Neural cell (in vitro differentiated cells): Measurements from ENCODE around the gene IDH3A. TPM values are rescaled to one million over a fixed set of nuclear protein-coding genes. Genes with fewer than 3 reads are reported as not detected.

Experiments
- H2AFZ ChIP-seq: fragments of 200-600, 300-800 bp; sonication (generic), shearing (Covaris generic); 2 replicates; pipeline ENCODE4 v1.6.0; 2014; ENCODE audit warnings: low read depth, mild to moderate bottlenecking, antibody characterized with exemption, low read length, moderate library complexity
- H3F3A ChIP-seq: fragments of 200-600 bp; shearing (Covaris generic); 2 replicates; pipeline ENCODE4 v1.6.1; 2016; ENCODE audit warnings: mild to moderate bottlenecking, moderate library complexity, mixed read lengths, antibody characterized with exemption, low read length; ENCODE audit not compliant: insufficient read depth, poor library complexity, severe bottlenecking
- H3K27ac ChIP-seq: fragments of 200-600, 300-800 bp; sonication (generic), shearing (Covaris generic); 2 replicates; pipeline ENCODE4 v1.5.1; 2014; ENCODE audit warnings: mild to moderate bottlenecking, low read length, moderate library complexity
- H3K27me3 ChIP-seq: fragments of 300-800, 200-600 bp; sonication (generic), shearing (Covaris generic); 2 replicates; pipeline ENCODE4 v1.6.0; 2014; ENCODE audit warnings: mild to moderate bottlenecking, low read depth, low read length, moderate library complexity; ENCODE audit not compliant: insufficient read depth
- H3K36me3 ChIP-seq: fragments of 300-800, 200-600 bp; sonication (generic), shearing (Covaris generic); 2 replicates; pipeline ENCODE4 v1.5.1; 2014; ENCODE audit warnings: mild to moderate bottlenecking, antibody characterized with exemption, low read length, moderate library complexity; ENCODE audit not compliant: insufficient read depth
- H3K4me2 ChIP-seq: fragments of 300-800, 200-600 bp; sonication (generic), shearing (Covaris generic); 2 replicates; pipeline ENCODE4 v1.6.0; 2014; ENCODE audit warnings: mild to moderate bottlenecking, low read length
- H3K4me3 ChIP-seq: fragments of 300-800, 200-600 bp; sonication (generic), shearing (Covaris generic); 2 replicates; pipeline ENCODE4 v1.5.1; 2014; ENCODE audit warnings: mild to moderate bottlenecking, low read length, moderate library complexity
- H3K79me2 ChIP-seq: fragments of 200-600 bp; shearing (Covaris generic); replicated peaks from 2 replicates; pipeline ENCODE4 v1.6.0; 2014; ENCODE audit warnings: mild to moderate bottlenecking, low read length, moderate library complexity; ENCODE audit not compliant: insufficient read depth
- H3K9ac ChIP-seq: fragments of 300-800, 200-600 bp; sonication (generic), shearing (Covaris generic); 2 replicates; pipeline ENCODE4 v1.6.1; 2016; ENCODE audit warnings: mild to moderate bottlenecking, low read length, mixed read lengths
- H3K9me2 ChIP-seq: fragments of 200-600 bp; shearing (Covaris generic); 2 replicates; pipeline ENCODE4 v1.6.1; 2016; ENCODE audit warnings: mild to moderate bottlenecking, low read length, mixed read lengths; ENCODE audit not compliant: insufficient read depth
- H3K9me3 ChIP-seq: fragments of 200-600, 300-800 bp; sonication (generic), shearing (Covaris generic); 2 replicates; pipeline ENCODE4 v1.6.1; 2016; ENCODE audit warnings: mild to moderate bottlenecking, mixed run types, low read length, moderate library complexity, mixed read lengths
- H4K20me1 ChIP-seq: fragments of 200-600 bp; shearing (Covaris generic); 2 replicates; pipeline ENCODE4 v1.6.1; 2016; ENCODE audit warnings: mild to moderate bottlenecking, mixed run types; ENCODE audit not compliant: insufficient read depth
- CTCF ChIP-seq: fragments of 450-650 bp; IDR thresholded peaks from 2 replicates; pipeline ENCODE4 v1.5.1; 2014; ENCODE audit warnings: antibody characterized with exemption, mild to moderate bottlenecking, moderate library complexity; ENCODE audit not compliant: poor library complexity, severe bottlenecking
- EP300 ChIP-seq: fragments of 450-650 bp; conservative IDR thresholded peaks from 2 replicates; pipeline ENCODE4 v1.6.1; 2014; ENCODE audit warnings: antibody characterized with exemption, mild to moderate bottlenecking, moderate library complexity; ENCODE audit not compliant: poor library complexity, severe bottlenecking
- EZH2 ChIP-seq: fragments of 200-600, 300-800 bp; shearing (Covaris generic), sonication (generic); IDR thresholded peaks from 2 replicates; pipeline ENCODE4 v1.6.1; 2014; ENCODE audit warnings: antibody characterized with exemption, low read length, borderline replicate concordance, mild to moderate bottlenecking; ENCODE audit not compliant: insufficient read depth, poor library complexity, severe bottlenecking
- MXI1 ChIP-seq: fragments of 450-650 bp; conservative IDR thresholded peaks from 2 replicates; pipeline ENCODE4 v1.6.1; 2014; ENCODE audit warnings: antibody characterized with exemption, mild to moderate bottlenecking; ENCODE audit not compliant: poor library complexity, severe bottlenecking
- POLR2AphosphoS5 ChIP-seq: IDR thresholded peaks from 2 replicates; pipeline ENCODE4 v1.6.1; 2012
- RAD21 ChIP-seq: fragments of 450-650 bp; conservative IDR thresholded peaks from 2 replicates; pipeline ENCODE4 v1.6.1; 2014; ENCODE audit warnings: antibody characterized with exemption, mild to moderate bottlenecking, moderate library complexity
- SMC3 ChIP-seq: fragments of 450-650 bp; conservative IDR thresholded peaks from 2 replicates; pipeline ENCODE4 v1.6.1; 2014; ENCODE audit warnings: antibody characterized with exemption, mild to moderate bottlenecking, moderate library complexity; ENCODE audit not compliant: poor library complexity
- TAF1 ChIP-seq: IDR thresholded peaks from 2 replicates; pipeline ENCODE4 v1.6.1; 2012; ENCODE audit warnings: low read depth
- polyA plus RNA-seq: library from polyadenylated mRNA; depleted of rRNA; stranded (reverse); fragments of >200 nt; gene quantifications from 2 replicates; pipeline ENCODE4 v1.2.3, GENCODE V29; 2014
- TF ChIP-seq, protein P1 (sequence below): IDR thresholded peaks from 2 replicates; pipeline ENCODE4 v1.6.1; 2012; ENCODE audit warnings: borderline replicate concordance

The IDH3A gene
- polyA plus RNA-seq, 1 donor from 2014 or later = 90.7 TPM

DNA sequence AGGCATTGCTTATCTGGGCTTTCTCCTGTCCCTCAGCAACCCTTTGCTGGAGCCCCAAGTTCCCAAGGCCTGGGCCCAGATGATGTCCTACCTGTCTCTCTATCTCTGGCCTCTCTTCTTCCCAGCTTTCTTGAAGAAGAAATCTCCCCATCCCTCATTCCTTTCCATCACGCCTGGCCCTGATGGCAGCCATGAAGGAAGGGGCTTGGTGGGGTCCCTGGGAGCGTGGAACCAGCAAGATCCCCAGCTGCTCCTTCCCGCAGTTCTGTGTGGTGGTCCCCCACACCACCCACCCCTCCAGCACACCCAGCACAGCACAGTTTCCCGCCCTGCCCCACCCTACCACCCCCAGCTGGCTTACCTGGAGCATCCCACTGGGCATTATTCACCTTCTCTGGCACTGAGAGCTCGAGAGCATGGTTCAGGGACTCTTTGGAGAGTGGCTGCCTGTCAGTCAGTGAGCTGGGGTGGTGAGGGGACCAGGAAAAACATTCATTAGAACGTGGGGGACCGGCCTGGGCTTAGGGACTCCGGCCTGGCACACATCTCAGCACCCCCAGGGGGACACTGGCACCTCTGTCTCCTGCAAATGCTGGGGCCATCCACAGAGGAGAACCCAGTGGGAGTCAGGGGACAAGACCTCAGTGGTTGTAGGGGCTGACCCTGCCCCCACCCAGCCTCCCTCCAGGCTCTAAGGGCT, 58.6 kb downstream of the IDH3A start:
- Histone ChIP-seq H3K36me3 (no peaks in the 10 kb centered on the region), H3K9ac (no peak overlapping the region), H3K4me2 (no peak overlapping the region), H4K20me1 (no peaks in the 10 kb centered on the region), H3K9me2 (no peaks in the 10 kb centered on the region), H3K27me3 (no peaks in the 10 kb centered on the region), H3K79me2 (no peaks in the 10 kb centered on the region), H3K9me3 (no peaks in the 10 kb centered on the region), H3K27ac (no peak overlapping the region), H3F3A (no peaks in the 10 kb centered on the region), H2AFZ (no peak overlapping the region), H3K4me3 (no peak overlapping the region)
- no peak for TF ChIP-seq CTCF
- TF ChIP-seq POLR2AphosphoS5 = no peak
- TF ChIP-seq EZH2 = no peak
- no peak for TF ChIP-seq EP300
- TF ChIP-seq SMC3 = no peak
- TF ChIP-seq, protein P1, sequence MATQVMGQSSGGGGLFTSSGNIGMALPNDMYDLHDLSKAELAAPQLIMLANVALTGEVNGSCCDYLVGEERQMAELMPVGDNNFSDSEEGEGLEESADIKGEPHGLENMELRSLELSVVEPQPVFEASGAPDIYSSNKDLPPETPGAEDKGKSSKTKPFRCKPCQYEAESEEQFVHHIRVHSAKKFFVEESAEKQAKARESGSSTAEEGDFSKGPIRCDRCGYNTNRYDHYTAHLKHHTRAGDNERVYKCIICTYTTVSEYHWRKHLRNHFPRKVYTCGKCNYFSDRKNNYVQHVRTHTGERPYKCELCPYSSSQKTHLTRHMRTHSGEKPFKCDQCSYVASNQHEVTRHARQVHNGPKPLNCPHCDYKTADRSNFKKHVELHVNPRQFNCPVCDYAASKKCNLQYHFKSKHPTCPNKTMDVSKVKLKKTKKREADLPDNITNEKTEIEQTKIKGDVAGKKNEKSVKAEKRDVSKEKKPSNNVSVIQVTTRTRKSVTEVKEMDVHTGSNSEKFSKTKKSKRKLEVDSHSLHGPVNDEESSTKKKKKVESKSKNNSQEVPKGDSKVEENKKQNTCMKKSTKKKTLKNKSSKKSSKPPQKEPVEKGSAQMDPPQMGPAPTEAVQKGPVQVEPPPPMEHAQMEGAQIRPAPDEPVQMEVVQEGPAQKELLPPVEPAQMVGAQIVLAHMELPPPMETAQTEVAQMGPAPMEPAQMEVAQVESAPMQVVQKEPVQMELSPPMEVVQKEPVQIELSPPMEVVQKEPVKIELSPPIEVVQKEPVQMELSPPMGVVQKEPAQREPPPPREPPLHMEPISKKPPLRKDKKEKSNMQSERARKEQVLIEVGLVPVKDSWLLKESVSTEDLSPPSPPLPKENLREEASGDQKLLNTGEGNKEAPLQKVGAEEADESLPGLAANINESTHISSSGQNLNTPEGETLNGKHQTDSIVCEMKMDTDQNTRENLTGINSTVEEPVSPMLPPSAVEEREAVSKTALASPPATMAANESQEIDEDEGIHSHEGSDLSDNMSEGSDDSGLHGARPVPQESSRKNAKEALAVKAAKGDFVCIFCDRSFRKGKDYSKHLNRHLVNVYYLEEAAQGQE = no peak
- no peak for TF ChIP-seq TAF1
- TF ChIP-seq MXI1 = no peak
- TF ChIP-seq RAD21 = no peak

DNA sequence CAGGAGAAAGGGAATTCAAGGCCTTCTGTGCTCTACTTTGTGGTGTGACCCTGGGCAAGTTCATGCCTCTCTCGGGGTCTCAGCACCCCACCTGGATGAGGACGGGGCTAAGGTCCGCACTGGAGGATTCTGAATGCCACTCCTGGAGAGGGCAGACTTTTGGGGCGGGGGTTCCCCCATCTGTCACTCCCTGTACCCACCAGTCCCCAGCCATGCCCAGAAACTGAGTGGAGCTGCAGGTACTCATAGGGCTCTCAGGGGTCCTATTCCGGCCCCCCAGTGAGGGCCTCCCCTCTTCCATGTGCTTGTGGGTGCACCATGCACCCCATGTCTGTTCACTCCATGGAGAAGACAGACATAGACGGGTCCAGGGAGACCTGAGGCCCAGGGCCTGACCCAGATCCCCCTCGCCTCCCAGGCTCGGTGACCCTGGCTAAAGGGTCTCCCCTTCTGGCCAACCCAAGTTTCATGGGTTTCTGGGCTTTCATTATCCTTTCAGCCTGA, 59.2 kb downstream of the IDH3A start:
- H3K4me3 ChIP-seq = no peak overlapping the region
- TF ChIP-seq SMC3 (no peak), TAF1 (no peak), RAD21 (no peak), EP300 (no peak), POLR2AphosphoS5 (no peak), CTCF (no peak), EZH2 (no peak), MXI1 (no peak)
- TF ChIP-seq, protein P1 = no peak
- H3K4me2 ChIP-seq = no peak overlapping the region
- H3K79me2 ChIP-seq = no peaks in the 10 kb centered on the region
- H3K9ac ChIP-seq = no peak overlapping the region
- no peaks in the 10 kb centered on the region for H3K36me3 ChIP-seq
- H2AFZ ChIP-seq = no peak overlapping the region
- H3K27me3 ChIP-seq = no peaks in the 10 kb centered on the region
- no peaks in the 10 kb centered on the region for H3K9me3 ChIP-seq
- H3K9me2 ChIP-seq = no peaks in the 10 kb centered on the region
- H4K20me1 ChIP-seq = no peaks in the 10 kb centered on the region
- no peaks in the 10 kb centered on the region for H3F3A ChIP-seq
- H3K27ac ChIP-seq = no peak overlapping the region
